ENCODE data around the gene VHLL. TPM values are rescaled to one million over a fixed set of nuclear protein-coding genes. Genes with fewer than 3 reads are reported as not detected.

Gene VHLL
- total and polyA plus RNA-seq, 7 donors = not detected

- 67 to 77% (median 72%) methylated on average over 1 of the region's 1 CpG for WGBS, 3 donors
- H3K36me3 ChIP-seq (ENCODE audit: insufficient read depth in 1 of 2, low read depth in 1 of 2) = no peaks in the 10 kb centered on the region
- H3K4me1 ChIP-seq = peaks cover under 1% of the 10 kb centered on the region
- ATAC-seq (no peak), DNase-seq (no peak)
- H3K9me3 ChIP-seq = no peaks in the 10 kb centered on the region
- no peak overlapping the region for H3K27ac ChIP-seq
- intact Hi-C loops (cut with DNase I) = no loop called here
- H3K4me3 ChIP-seq = no peak overlapping the region
- H3K27me3 ChIP-seq (ENCODE audit: insufficient read depth in 3 of 3, low read length in 2 of 3) = no peaks in the 10 kb centered on the region
- TF ChIP-seq CTCF (IDR thresholded peaks at IDR 0.05) = no peak
These were observed 43.3 kb upstream of the VHLL start for GRCh38 chr1:156342166-156342955.

DNA sequence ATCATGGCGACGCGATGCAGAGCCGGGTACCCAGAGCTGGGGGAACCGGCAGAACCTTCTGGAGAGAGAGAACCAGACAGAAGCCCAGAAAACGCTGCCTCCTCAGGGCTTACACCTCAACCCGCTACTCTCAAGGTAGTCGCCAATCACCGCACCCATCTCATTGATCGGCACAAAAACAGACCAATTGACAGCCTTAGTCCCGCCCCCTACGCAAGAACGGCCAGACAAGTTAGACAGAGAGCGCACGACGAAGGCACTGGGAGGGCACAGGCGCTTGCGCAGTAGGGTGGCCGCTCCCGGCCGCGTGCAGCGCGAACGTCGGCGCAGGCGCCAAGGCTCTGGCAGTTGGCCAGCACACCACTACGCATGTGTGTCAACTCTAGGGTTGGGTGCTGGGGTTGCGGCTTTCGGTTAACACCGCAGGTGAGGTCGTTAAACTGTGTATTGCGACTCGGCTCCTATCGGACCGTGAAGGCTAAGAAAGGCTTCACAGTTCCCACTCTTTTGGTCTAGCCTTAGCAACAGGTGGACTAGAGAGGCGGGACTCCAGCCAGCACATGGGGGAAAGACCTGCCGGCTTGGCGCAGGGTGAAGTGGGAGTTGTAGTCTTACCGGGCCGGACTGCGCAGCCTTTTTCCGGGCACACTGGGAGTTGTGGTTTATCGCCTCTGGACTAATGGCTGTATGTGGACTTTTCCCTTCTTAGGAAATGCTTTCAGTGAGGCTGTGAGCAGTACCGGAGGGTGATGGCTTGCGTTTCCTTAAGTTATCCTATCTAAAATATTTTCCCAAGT is 39.3 kb upstream of the VHLL start, which contains the start of the genes CCT3 and TSACC:
Gene CCT3, minus strand, starts transcription at position 113 of the 797 bp plus-strand sequence. Its CDS starts 108 bp downstream, at position 5.
Gene TSACC, plus strand, starts transcription at position 347 of the 797 bp plus-strand sequence. CDS start 1,232 bp downstream, outside the sequence.
- H3K4me1 ChIP-seq = peaks cover 19% of the 10 kb centered on the region
- H3K9me3 ChIP-seq = no peaks in the 10 kb centered on the region
- H3K4me3 ChIP-seq = peak within 1 kb of the TSS; percentile 97
- DNase-seq = peak; percentile 99 to 100
- intact Hi-C loops (cut with DNase I) = no loop called here
- no peak for TF ChIP-seq CTCF (IDR thresholded peaks at IDR 0.05)
- peak within 1 kb of the TSS; percentile 92 for H3K27ac ChIP-seq
- H3K36me3 ChIP-seq (ENCODE audit: insufficient read depth in 1 of 2, low read depth in 1 of 2) = peaks cover 2 to 32% of the 10 kb centered on the region in 2 donors
- WGBS, 3 donors = 0 to 1% (median 0%) methylated on average over 47 of the region's 47 CpGs
- peak; percentile 96 to 98 (median 97) for ATAC-seq
- H3K27me3 ChIP-seq (ENCODE audit: insufficient read depth in 3 of 3, low read length in 2 of 3) = no peaks in the 10 kb centered on the region

GRCh38 chr1:156337888-156338179 is 38.7 kb upstream of the VHLL start:
- DNase-seq (peak in 1 of 2 donors; percentile 19), ATAC-seq (peak; percentile 39 to 53 (median 40))
- Histone ChIP-seq H3K27ac (peak overlapping the region; percentile 92), H3K36me3 (ENCODE audit: insufficient read depth in 1 of 2, low read depth in 1 of 2) (peaks cover 2 to 37% of the 10 kb centered on the region in 2 donors), H3K4me3 (peak overlapping the region; percentile 97), H3K27me3 (ENCODE audit: insufficient read depth in 3 of 3, low read length in 2 of 3) (no peaks in the 10 kb centered on the region), H3K9me3 (no peaks in the 10 kb centered on the region), H3K4me1 (peaks cover 19% of the 10 kb centered on the region)
- intact Hi-C loops (cut with DNase I) = no loop called here
- WGBS, 3 donors = 0 to 1% (median 0%) methylated on average over 13 to 14 of the region's 14 CpGs
- TF ChIP-seq CTCF (IDR thresholded peaks at IDR 0.05) = no peak

- Histone ChIP-seq H3K9me3 (no peaks in the 10 kb centered on the region), H3K4me3 (peak overlapping the region; percentile 97), H3K27me3 (ENCODE audit: insufficient read depth in 3 of 3, low read length in 2 of 3) (no peaks in the 10 kb centered on the region), H3K27ac (peak overlapping the region; percentile 92), H3K36me3 (ENCODE audit: insufficient read depth in 1 of 2, low read depth in 1 of 2) (peaks cover 2 to 43% of the 10 kb centered on the region in 2 donors), H3K4me1 (peaks cover 19% of the 10 kb centered on the region)
- WGBS, 3 donors = 33 to 34% (median 33%) methylated on average over 34 of the region's 34 CpGs
- ATAC-seq = peak in 1 of 4 donors; percentile 0
- no peak for TF ChIP-seq CTCF (IDR thresholded peaks at IDR 0.05)
- DNase-seq = no peak
- intact Hi-C loops (cut with DNase I) = no loop called here
These were observed 38.2 kb upstream of the VHLL start for GRCh38 chr1:156337052-156337887.

All from psoas muscle (tissue), 8 donors.